GM19238 (cell line): Measurements from ENCODE around the gene FGGY.

Experiments used
- DNase-seq: peaks from one replicate; pipeline ENCODE4 v3.0.0; 2011; ENCODE audit warnings: low spot score; ENCODE audit not compliant: insufficient read length

The FGGY gene

DNA sequence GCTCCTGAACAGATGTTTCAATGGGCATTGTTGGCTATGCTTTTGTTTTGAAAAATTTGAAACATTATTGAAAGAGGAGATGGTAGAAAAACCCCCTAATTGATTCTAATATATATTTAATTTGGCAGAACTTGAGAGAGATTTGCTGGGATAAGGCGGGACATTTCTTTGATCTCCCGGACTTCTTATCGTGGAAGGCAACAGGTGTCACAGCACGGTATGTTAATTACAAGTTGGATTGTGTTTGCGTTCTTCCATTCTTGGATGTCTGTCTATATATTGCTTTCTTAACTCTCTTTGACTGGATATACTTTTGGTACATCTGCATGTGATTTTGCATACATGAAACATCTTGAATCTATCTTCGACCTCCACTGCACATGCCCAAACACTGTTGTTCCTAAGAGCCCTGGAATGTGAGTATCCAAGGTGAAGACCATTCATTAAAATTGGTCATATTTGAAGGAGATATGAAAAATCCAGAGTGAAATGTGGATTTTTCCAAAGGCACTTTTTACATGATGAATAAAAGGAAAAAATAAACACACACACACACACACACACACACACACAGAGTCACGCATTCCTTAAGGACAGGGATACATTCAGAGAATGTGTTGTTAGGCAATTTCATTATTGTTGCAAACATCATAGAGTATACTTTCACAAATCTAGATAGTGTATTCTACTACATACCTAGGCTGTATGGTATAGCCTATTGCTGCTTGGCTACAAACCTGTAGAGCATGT, 81.9 kb downstream of the FGGY start:
- DNase-seq = no peak

GRCh38 chr1:59379371-59379728, 82.5 kb downstream of the FGGY start:
- DNase-seq = no peak

GRCh38 chr1:59383963-59384362, 87.1 kb downstream of the FGGY start:
- DNase-seq = no peak

DNA sequence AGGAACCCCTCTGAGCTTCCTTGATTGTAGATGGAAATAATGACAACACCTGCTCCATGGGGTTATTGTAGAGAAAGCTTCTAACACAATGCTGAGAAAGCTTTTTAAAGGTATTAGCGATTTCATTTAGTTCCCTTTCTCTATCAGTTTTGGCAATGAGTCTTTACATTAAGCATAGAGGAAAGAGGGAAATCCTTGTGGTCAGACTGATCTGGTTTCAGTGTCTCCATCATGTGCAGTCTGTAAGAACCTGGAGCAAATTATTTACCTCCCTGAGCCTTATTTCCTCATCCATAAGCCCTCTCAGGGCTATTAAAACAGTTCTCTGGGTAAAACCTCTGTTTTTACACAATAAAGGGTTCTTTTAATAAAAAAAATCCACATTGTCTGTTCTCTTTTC, 87.5 kb downstream of the FGGY start:
- DNase-seq = no peak

DNA sequence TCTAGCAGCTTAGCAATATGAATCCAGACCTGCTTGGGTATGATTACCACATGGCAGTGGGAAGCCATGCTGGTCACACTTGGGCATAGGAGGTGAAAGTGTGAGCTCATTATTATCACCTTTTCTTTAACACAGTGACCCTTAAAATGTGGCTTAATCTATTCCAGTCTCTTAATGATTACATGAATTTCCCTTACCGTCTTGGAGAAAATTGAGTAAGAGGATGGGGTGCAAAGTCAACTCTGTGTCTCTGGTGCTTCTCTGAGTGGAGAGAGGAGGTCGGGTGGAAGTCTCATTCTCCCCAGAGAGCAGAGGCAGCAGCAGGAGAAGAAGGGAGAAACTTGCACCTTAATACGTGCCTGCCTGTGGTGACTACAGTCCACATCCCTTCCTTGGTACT, 91.3 kb downstream of the FGGY start:
- DNase-seq = no peak

- no peak for DNase-seq
These were observed 93.0 kb downstream of the FGGY start for GRCh38 chr1:59389847-59390246.

- no peak for DNase-seq
These were observed 93.4 kb downstream of the FGGY start for GRCh38 chr1:59390307-59390706.

GRCh38 chr1:59391212-59392179, 94.6 kb downstream of the FGGY start:
- DNase-seq = no peak

- no peak for DNase-seq
These were observed 96.6 kb downstream of the FGGY start for GRCh38 chr1:59393211-59394180.

DNA sequence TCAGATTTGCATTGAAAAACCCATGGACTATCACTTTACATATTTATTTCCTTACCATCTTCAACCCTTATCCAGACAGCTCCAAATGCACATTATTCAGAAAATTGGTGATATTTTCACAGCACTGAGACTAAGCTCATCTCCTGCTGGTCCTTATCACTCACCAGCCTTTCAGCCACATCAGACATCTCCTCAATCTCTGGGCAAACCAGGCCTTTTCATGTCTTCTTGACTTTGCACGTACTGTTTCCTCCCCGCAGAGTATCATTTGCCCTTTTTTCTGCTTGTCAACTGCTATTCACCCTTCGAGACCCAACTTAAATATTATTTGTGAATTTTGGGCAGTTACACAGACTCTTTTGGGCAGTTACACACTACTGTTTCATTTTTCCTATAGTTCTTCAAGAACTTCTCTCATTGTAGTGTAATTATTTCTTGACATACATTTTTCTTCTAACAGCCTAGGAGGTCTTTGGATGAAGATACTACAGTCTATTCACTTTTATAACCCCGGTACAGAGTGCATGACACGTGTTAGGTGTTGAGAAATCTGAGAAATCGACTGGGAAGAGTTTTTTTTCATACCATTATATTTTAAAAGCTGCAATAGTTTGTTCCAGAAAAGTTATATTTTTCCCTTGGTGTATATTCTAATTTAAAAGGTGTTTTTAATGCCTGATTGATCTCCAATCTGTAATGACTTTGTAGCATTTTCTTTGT, 98.0 kb downstream of the FGGY start:
- DNase-seq = no peak

DNA sequence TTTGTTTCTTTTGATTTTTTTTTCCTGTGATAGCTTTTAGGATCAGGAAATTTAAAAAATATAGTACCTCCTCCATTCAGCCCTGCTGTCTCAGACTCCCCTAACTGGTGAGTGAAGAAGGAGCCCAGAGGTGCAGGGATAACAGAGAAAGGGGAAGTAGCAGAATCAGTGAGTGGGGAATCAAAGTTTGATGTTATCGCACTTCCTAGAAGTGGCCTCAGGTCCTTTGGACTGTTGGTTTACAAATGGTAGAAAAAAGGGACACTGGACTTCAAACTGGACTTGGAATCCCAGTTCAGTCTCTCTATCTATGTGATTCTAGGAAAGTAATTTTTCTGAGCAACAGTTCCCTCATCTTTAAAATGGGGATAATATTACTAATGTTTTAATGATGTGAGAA, 99.5 kb downstream of the FGGY start:
- DNase-seq = no peak

DNA sequence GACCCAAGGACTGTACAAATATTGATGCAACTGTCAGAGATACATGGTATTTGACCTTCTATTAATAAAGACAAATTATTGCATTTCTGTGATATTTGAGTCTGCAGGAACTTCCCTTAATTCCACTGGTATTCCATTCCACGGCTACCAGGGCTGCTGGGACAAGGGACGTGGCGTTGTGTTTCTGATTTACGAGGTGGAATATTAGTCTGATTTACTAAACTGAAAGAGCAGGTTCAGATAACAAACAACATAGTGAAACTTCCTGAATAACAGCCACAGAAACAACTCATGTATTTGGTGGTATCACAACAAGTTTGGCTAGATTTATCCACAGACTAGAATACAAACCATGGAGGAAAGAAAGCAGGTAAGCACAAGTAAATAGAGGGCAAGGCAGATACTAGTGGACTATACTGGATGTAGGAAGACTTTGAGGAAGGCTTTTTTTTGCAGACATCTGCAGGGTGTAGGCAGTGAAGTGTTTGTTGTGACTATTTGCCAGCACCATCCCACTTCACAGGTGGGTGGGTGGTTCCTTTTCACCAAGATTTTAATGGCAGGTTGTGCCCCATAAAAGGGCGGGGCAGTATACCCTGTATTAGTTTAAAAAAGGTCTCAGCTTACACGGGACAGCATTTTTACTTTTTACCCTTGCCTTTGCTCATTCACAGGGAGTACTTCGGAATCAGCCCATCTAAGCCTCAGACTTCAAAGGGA, 100.4 kb downstream of the FGGY start:
- no peak for DNase-seq

- DNase-seq = no peak
These were observed 102.7 kb downstream of the FGGY start for GRCh38 chr1:59399642-59400041.

- DNase-seq = no peak
These were observed 104.7 kb downstream of the FGGY start for GRCh38 chr1:59401581-59401980.

DNA sequence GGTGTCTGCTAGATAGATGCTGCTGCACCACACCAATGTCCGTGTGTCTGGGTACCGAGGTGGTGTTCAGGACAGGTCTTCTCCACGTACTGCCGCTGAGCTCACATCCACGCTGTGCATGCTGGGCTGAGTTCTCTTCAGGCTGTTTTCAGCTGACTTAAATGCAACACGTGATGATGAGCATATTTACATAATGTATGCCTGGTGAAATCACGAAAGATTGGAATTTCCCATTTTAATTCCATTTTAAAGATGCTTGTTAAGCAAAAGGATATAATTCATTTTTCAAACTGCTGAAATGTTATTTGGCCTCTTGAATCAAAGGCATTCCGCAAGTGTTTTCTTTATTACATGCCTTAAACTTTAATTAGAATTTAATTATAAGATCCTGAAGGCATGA, 107.9 kb downstream of the FGGY start:
- no peak for DNase-seq

GRCh38 chr1:59406437-59407164, 109.7 kb downstream of the FGGY start:
- no peak for DNase-seq

GRCh38 chr1:59408608-59409240, 111.8 kb downstream of the FGGY start:
- DNase-seq = no peak

DNA sequence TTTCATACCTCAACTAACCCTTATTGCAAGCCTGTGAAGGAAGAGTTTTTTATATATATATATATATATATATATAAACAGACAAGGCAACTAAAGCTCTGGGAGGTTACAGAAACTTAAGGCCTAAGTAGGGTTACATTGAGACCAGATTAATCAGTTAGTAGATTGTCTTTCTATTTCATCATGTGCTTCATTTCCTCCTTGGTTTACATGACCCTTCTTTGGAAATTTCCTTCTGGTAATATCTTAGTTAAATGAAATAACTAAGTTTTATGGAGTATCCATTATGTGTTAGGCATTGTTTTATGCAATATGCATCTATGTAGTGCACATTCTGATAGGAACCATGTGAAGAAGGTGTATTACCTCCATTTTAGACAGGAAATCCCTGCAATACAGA, 112.7 kb downstream of the FGGY start:
- no peak for DNase-seq

DNA sequence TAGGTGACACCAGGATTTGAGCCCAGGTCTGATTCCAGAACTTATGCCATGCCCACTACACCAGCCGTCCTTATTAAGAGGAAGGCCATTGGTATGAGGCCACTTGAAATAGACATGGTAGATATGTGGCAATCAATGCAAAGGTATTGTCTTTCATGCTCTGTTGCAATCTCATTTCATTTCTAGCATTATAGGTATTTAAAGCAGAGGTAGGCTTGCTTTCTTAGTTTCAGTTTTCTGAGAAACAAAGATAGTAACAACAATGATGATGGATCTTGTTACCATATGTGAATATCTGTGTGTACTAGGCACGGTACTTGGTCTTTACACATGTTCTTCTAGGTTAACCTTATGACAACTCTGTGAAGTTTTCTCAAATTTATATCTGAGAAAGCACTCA, 113.1 kb downstream of the FGGY start:
- no peak for DNase-seq
